Calu3 (cell line): ENCODE results near the gene MAP3K6. TPM values are rescaled to one million over a fixed set of nuclear protein-coding genes. Genes with fewer than 3 reads are reported as not detected.

ENCODE experiments used
- BruUV-seq: library from RNA; stranded (reverse); fragments of 400-500 nt; replicated peaks from 2 replicates; lab custom pipeline; 2021; lab: Mats Ljungman, UMichigan
- CTCF ChIA-PET: fragments of 300-600 bp; sonication (Branson Sonifier 250); formaldehyde crosslinking; loops from one replicate; lab custom pipeline; 2022; ENCODE audit warnings: antibody characterized with exemption; lab: Charles Lee
- DNase-seq: peaks from one replicate; pipeline ENCODE4 v3.0.0; 2022
- H3K27ac Mint-ChIP-seq: one replicate; pipeline ENCODE4 v1.8.0; 2022; ENCODE audit warnings: mixed read lengths; ENCODE audit not compliant: unreplicated experiment
- H3K27me3 Mint-ChIP-seq: one replicate; pipeline ENCODE4 v1.8.0; 2022; ENCODE audit warnings: mixed read lengths; ENCODE audit not compliant: unreplicated experiment
- H3K36me3 Mint-ChIP-seq: one replicate; pipeline ENCODE4 v1.8.0; 2022; ENCODE audit warnings: mild to moderate bottlenecking, moderate library complexity, mixed read lengths; ENCODE audit not compliant: insufficient read depth, unreplicated experiment
- H3K4me1 Mint-ChIP-seq: one replicate; pipeline ENCODE4 v1.8.0; 2022; ENCODE audit warnings: mild to moderate bottlenecking, low read depth, mixed read lengths; ENCODE audit not compliant: unreplicated experiment
- H3K4me3 Mint-ChIP-seq: one replicate; pipeline ENCODE4 v1.8.0; 2022; ENCODE audit warnings: mild to moderate bottlenecking, low read depth, moderate library complexity, mixed read lengths; ENCODE audit not compliant: unreplicated experiment
- H3K9me3 Mint-ChIP-seq: one replicate; pipeline ENCODE4 v1.8.0; 2022; ENCODE audit warnings: low read depth, mixed read lengths; ENCODE audit not compliant: unreplicated experiment
- CTCF ChIP-seq: fragments of 200-600 bp; IDR thresholded peaks from one replicate; pipeline ENCODE4 v1.8.0; 2022; ENCODE audit warnings: antibody characterized with exemption; ENCODE audit not compliant: unreplicated experiment
- intact Hi-C: fragments of 100-400 bp; cut with micrococcal nuclease; formaldehyde crosslinking; loops from one replicate; pipeline ENCODE4 v1.10.0; 2022; ENCODE audit not compliant: unreplicated experiment
- total RNA-seq: library from RNA; stranded (reverse); gene quantifications from 2 replicates; pipeline ENCODE4 v1.2.3, GENCODE V29; 2022

Gene MAP3K6
- total RNA-seq, 1 experiment from 2014 or later = 10.3 TPM

DNA sequence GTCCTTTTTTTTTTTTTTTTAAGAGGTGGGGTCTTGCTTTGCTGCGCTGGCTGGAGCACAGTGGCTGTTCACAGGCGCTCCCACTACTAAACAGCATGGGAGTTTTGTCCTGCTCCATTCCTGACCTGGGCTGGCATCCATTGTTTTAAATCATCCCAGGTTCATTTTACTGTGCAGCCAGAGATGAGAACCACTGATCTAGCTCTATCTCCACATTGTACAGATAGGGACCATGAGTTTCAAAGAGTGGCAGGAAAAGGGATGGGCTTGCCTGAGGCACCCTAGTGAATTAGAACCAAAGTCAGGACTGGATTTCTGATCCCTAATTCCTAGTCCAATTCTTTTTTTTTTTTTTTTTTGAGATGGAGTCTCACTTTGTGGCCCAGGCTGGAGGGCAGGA lies 52.0 kb downstream of the MAP3K6 start:
- H3K36me3 Mint-ChIP-seq = no peaks in the 10 kb centered on the region
- intact Hi-C loops = no loop called here
- DNase-seq = no peak
- H3K4me1 Mint-ChIP-seq = no peaks in the 10 kb centered on the region
- no TSS peak for BruUV-seq
- H3K27me3 Mint-ChIP-seq = peaks cover 8% of the 10 kb centered on the region
- TF ChIP-seq CTCF = no peak
- CTCF ChIA-PET = interaction anchor here (0.7 kb wide), 1 partner anchor 104 kb away, joined by 4 read pairs; no protein-coding TSS in a partner anchor
- no peaks in the 10 kb centered on the region for H3K9me3 Mint-ChIP-seq
- H3K4me3 Mint-ChIP-seq = no peak overlapping the region
- no peak overlapping the region for H3K27ac Mint-ChIP-seq

DNA sequence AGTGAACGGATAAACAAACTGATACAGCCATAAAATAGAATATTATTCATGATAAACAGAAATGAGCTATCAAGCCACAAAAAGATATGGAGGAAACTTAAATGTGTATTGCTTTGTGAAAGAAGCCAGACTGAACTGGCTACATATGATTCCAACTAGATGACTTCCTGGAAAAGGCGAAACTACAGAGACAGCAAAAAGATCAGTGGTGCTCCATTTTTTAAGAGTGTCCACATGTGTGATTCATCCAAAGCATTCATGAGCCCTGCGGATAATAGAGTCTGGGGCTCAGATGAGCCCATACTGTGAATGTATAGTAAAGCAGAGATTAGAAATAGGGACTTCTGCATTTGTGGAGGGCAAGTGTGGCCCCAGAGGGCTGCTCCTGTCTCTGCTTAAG lies 52.6 kb downstream of the MAP3K6 start:
- BruUV-seq = no TSS peak
- TF ChIP-seq CTCF = no peak
- Mint-ChIP-seq H3K27me3 (peaks cover 8% of the 10 kb centered on the region), H3K4me1 (no peaks in the 10 kb centered on the region), H3K9me3 (no peaks in the 10 kb centered on the region), H3K4me3 (no peak overlapping the region), H3K27ac (no peak overlapping the region), H3K36me3 (no peaks in the 10 kb centered on the region)
- CTCF ChIA-PET = interaction anchor here (0.7 kb wide), 1 partner anchor 105 kb away, joined by 4 read pairs; no protein-coding TSS in a partner anchor
- no peak for DNase-seq
- intact Hi-C loops = no loop called here

DNA sequence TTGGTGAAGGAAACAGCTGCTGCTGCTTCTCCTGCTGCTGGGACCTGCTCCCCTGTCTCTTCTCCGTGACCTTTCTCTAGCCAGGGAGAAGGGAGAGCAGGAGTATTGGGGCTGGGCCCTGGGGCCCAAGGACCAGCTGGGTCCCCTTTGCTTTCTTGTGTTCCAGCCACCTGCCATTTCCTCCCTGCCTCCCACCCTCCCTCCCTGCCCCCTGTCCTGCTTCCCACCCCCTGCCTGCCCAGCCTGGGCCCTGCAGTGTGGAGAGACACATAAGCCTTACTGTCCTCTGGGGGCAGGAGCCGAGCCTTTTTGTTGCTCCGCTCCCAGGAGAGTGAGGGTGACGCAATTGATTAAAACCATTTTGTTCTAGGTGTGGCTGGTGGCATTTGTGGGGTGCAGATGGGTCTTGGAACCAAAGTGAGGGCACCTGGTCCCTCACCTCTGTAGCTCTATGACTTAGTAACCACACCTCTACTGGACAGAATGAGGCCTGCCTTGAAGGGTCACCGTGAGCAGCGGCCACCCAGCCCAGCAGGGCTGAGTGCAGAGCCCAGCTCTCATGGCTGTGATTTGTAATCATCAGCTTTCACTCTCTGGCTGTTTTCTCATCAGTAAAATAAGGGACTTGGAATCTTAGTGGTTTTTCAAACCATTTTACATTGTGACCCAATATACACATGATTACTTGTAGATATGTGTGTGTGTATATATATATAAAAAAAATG lies 58.7 kb downstream of the MAP3K6 start:
- Mint-ChIP-seq H3K4me3 (no peak overlapping the region), H3K4me1 (no peaks in the 10 kb centered on the region), H3K9me3 (no peaks in the 10 kb centered on the region), H3K27ac (no peak overlapping the region), H3K36me3 (no peaks in the 10 kb centered on the region), H3K27me3 (no peaks in the 10 kb centered on the region)
- TF ChIP-seq CTCF = no peak
- no peak for DNase-seq
- CTCF ChIA-PET = interaction anchor here (0.7 to 0.9 kb wide), 2 partner anchors 87 to 131 kb away, joined by 3 to 4 read pairs; no protein-coding TSS in a partner anchor
- intact Hi-C loops = no loop called here
- no TSS peak for BruUV-seq

- no peaks in the 10 kb centered on the region for H3K27me3 Mint-ChIP-seq
- H3K4me1 Mint-ChIP-seq = no peaks in the 10 kb centered on the region
- no peak for TF ChIP-seq CTCF
- CTCF ChIA-PET = no interaction called here
- intact Hi-C loops = no loop called here
- no peaks in the 10 kb centered on the region for H3K36me3 Mint-ChIP-seq
- no peak for DNase-seq
- no peak overlapping the region for H3K27ac Mint-ChIP-seq
- no peak overlapping the region for H3K4me3 Mint-ChIP-seq
- H3K9me3 Mint-ChIP-seq = no peaks in the 10 kb centered on the region
- no TSS peak for BruUV-seq
These were observed 59.6 kb downstream of the MAP3K6 start for GRCh38 chr1:27306892-27307761.
